Cerebellar cortex (tissue), 1 donor: ENCODE results near the gene KRTAP16-1.
A peak's percentile ranks its signal among the peaks of the same experiment; 100 is the strongest.
"Not testable (repeated sequence)": the region's sequence is repeated elsewhere in the genome, so short reads cannot be mapped to it uniquely, and the experiment has no call there.

ENCODE experiments used
- DNase-seq: peaks from one replicate; pipeline ENCODE4 v3.0.0-alpha.2; 2015; ENCODE audit warnings: low spot score

Gene KRTAP16-1

DNA sequence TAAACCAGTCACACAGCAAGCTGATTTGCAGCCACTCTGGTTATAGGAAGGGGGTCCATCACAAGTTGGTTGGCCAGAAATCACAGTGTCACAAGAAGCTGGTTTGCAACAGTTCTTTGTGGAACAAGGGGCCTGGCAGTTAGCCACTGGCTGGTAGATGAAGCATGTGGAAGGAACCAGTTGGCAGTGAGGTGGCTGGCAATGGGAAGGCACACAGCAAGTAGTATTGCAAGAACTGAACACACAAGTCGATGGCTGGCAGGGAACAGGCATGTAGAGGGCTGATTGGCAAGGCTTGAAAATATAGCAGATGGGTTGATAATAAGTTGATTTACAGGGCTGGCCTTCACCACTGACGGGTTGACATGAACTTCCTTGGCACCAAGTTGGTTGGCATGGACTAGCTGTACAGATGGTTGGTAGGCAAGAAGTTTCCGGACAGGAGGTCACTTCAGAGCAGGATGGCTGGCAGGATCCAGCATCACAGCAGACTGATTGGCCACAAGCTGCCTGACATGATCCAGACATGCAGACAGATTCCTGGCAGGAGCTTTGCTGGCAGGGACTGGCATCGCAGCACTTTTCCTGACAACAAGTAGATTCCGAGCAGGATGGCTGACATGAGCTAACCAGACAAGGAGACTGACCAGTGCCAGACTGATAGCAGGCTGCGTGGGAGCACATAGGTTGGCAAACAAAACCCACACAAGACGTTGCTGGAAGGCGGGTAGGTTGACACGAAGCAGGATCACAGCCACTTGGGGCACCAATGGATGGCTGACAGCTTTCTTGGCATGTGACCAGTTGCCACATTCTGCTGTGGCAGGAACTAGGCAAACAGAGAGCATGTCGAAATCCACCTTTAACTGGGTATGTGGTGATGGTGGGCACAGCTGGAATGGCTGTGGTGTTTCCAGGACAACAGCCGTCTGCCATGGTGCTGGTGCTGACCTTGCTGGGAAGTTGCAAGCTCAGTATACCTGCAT lies 6.9 kb downstream of the KRTAP16-1 start, which contains the start of gene KRTAP29-1:
TSS of gene KRTAP29-1 (minus strand) at position 936 of the 986 bp plus-strand sequence. CDS start at position 936, 0 bp downstream.
- peak; percentile 98 for DNase-seq

DNA sequence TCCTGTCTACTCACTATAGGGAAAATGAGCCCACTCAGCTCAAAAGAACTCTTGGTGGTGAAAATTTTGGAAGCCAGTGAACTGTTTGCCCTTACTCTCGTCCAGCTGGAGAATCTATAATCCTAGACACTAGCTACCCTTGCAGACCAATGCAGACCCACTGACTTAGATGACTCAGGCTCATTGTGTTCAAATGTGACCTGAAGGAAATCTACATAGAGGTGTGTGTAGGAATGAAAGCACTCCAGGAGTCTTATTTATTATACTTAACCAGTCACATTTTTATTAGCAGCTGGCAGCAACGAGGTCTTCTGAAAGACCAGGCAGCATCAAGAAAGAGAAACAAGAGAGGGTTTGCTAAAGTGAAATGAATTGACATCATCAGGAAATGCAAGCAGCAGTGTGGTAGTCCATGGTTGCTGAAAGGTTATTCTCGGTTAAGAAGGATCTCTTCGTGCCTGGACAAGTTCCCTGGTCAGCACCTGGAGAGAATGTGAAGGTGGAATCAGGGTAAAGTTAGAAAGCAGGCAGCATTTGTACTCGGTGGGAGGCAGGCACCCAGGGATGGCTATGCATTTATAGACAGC lies 7.8 kb downstream of the KRTAP16-1 start:
- DNase-seq, result no peak

- no peak for DNase-seq
These were observed 10.5 kb downstream of the KRTAP16-1 start for GRCh38 chr17:41298458-41299135.

DNA sequence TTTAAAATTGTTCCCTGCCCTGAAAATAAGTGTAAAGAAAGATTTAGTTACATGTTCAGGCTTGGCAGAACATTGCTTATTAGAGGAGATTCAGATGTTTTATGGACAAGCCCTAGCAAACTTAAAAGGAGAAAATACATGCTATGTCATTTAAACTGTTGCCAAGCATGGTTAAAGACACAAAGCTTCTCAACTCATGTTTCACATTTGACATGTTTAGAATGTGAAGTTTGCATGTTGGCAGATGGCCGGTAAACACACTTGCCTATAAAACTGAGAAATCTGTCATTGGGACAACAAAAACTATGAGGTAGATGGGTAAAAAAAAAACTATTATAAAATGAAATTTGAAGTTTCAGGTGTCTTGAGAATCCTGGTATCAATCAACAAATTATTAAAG lies 12.3 kb downstream of the KRTAP16-1 start:
- no peak for DNase-seq

- DNase-seq, result no peak
These were observed 15.1 kb downstream of the KRTAP16-1 start for GRCh38 chr17:41294016-41294415.

GRCh38 chr17:41287050-41287449 lies 22.1 kb downstream of the KRTAP16-1 start:
- no peak for DNase-seq

GRCh38 chr17:41284546-41284945 lies 24.6 kb downstream of the KRTAP16-1 start:
- no peak for DNase-seq

GRCh38 chr17:41284043-41284442 lies 25.1 kb downstream of the KRTAP16-1 start:
- DNase-seq, result no peak

GRCh38 chr17:41278176-41278955 lies 30.7 kb downstream of the KRTAP16-1 start:
- no peak for DNase-seq

- not testable (repeated sequence) for DNase-seq
These were observed 33.4 kb downstream of the KRTAP16-1 start, which contains the start of gene KRTAP9-7 for GRCh38 chr17:41275648-41276190. Gene KRTAP9-7, plus strand, starts transcription at chr17:41275698. Its CDS starts 0 bp downstream, at chr17:41275698.

DNA sequence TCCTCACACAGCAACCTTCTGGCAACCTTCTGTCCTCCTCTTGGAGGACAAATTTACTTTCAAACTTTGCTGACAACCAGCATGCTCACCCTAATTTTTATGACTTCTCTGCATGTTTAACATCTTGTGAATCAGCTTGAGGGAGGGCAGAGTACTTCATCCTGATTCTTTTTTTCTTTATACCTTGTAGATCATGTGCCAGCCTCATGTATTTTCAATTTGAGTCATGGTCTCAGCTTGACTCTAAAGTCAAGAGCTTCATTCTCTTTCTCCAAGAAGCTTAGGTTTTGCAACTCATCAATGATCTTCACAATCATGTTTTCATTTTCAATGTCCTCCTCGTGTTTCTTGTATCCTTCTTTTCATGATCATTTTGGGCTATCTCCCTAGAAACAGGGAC lies 37.3 kb downstream of the KRTAP16-1 start:
- no peak for DNase-seq

GRCh38 chr17:41271323-41271722 lies 37.8 kb downstream of the KRTAP16-1 start:
- not testable (repeated sequence) for DNase-seq

GRCh38 chr17:41267711-41268110 lies 41.4 kb downstream of the KRTAP16-1 start:
- no peak for DNase-seq

DNA sequence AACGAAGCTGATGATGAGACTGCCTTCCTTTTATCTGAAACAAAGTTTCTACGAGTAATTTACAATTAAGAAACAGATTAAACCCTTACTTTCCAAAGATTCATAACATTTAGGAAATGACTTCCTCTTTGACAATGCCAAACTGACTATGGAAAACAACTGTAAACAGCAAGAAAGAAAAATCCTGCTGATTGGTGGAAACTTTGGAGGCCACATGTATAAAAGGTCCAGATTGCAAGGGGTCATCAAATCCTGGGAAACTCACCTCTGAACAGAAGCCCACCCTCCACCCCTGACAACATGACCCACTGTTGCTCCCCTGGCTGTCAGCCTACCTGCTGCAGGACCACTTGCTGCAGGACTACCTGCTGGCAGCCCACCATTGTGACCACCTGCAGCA lies 44.0 kb downstream of the KRTAP16-1 start, which contains the start of gene KRTAP9-6:
TSS of gene KRTAP9-6 (plus strand) at position 301 of the 400 bp plus-strand sequence. CDS start at position 301, 0 bp downstream.
- DNase-seq, result no peak

GRCh38 chr17:41264599-41264998 lies 44.5 kb downstream of the KRTAP16-1 start:
- DNase-seq, result no peak

DNA sequence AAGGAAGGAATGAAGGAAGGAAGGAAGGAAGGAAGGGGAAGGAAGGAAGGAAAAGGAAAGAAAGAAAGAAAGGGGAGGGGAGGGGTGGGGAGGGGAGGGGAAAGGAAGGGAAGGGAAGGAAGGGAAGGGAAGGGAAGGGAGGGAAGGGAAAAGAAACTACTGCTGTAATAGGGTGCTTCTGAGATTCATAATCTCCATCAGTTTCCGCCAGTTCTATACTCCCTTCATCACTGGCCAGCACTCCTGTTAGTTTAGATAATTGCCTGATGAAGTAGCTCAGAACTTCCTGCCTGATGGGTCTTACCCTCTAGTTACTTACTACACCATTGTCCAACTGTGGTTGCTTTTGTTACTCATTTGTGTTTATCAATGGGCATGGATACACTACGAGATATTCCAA lies 45.9 kb downstream of the KRTAP16-1 start:
- DNase-seq, result no peak

DNA sequence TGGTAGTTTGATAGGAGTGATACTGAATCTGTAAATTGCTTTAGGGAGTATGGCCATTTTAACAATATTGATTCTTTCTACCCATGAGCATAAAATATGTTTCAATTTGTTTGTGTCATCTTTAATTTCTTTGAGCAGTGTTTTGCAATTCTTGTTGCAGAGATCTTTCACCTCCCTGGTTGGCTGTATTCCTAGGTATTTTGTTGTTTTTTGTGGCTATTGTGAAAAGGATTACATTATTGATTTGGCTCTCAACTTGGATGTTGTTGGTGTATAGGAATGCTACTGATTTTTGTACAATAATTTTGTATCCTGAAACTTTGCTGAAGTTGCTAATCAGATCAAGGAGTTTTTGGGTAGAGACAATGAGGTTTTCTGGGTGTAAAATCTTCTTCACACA lies 50.7 kb downstream of the KRTAP16-1 start:
- DNase-seq, result no peak
